ENCODE results near the gene NRXN3.
"Not testable (repeated sequence)": the region's sequence is repeated elsewhere in the genome, so short reads cannot be mapped to it uniquely, and the experiment has no call there.

NRXN3 gene

DNA sequence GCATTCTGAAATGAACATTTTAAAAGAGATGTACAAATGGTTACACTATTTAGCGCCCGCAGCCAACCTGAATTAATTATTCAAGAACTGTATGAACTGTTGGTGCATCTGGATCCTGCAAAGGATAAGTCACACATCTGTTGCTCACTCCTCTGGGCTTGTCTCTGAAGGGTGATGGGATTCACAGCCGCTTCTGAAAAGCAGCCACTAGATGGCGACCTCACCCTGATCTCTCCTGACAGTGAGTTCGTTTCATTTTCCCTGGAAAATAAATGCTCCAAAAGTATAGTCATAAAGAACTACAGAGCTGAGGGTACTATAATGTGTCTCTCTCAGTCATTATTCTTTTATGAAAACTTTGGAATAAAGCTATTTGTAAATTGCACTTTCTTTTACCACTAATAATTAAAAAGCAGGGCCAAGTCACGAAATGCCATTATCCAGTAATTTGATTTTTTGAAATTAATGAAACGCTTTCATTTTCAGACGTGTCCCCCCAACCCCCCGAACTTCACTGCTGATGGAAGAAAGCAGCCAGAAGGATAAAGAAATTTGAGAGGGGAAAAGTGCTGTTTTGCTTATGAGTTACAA, 789.6 kb downstream of the NRXN3 start:
- DNase-seq = peak; percentile 78

DNA sequence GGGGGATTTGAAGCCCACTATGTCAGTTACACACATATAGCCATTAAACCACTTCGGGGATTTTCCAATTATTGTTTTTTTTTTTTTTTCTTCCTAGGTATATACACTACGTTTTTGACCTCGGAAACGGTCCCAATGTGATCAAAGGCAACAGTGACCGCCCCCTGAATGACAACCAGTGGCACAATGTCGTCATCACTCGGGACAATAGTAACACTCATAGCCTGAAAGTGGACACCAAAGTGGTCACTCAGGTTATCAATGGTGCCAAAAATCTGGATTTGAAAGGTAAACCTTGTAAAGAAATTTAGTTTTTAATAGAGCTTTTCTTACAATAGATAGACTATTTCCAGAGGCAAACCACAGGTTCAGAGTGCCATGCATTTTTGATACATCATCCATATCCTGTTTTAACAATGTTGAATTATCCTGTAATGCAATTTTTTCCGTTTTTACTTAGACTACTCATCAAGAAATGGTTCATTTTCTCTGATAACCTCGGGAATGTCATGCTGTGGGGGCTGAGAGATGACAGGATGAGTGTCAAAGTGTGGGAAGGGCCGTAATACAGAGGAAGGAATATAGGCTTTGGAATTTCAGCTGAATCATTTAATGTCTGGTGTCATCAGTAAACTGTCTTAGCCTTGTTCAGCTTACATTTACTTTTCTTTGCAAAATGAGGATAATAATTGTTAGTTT, 797.1 kb downstream of the NRXN3 start:
- DNase-seq = peak; percentile 89

DNA sequence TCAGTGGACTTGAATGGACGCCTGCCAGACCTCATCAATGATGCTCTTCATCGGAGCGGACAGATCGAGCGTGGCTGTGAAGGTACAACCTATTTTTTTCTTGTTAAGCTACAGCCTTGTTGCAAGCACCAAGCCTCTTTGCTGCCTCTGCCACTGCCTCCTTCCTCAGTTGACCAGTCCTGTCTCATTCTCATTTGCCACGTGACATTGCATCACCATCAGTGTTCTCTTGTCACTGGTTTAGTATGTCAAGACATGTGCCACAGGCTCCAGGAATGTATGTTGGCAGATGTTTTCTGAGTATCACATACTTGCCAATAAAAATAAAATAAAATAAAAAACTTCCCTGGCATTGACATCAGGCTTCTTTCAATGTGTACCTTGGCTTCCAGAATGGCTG, 798.1 kb downstream of the NRXN3 start:
- DNase-seq = peak; percentile 44

DNA sequence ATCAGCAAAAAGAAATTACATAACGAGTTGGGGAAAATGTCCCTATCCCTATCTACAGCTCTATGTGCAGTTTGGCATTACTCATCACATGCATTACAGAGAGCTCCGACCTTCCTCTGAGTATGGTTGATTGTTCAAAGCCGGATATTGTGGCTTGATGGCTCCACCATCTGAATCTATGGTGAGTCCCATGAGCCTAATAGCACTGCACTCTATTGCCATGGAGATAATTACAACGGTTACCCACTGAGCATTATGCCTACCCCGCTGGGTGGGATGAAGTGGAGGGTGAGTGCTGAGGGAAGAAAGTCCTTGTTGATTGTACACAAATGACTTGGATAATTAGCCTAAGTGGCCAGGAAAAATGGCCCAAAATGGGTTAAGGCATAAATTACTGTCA, 800.5 kb downstream of the NRXN3 start:
- DNase-seq = no peak

DNA sequence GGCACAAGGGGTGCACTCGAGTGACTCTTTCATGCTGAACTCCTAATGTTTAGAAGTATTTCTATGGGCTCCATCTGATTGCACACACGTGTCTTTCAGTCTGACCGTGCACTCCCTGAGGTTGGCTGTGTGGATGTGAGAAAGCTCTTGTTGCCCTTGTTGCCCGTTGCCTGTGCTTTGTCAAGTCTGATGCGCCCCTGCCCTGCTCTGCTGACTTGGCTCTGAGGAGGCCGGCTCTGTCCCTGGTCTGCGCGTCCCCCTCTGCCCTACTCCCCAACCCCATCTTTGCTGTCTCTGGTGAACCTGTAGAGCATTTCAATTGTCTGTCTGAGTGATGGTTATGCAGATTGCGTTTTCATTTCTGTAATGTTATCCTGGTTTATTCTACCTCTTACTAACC, 802.3 kb downstream of the NRXN3 start:
- no peak for DNase-seq

DNA sequence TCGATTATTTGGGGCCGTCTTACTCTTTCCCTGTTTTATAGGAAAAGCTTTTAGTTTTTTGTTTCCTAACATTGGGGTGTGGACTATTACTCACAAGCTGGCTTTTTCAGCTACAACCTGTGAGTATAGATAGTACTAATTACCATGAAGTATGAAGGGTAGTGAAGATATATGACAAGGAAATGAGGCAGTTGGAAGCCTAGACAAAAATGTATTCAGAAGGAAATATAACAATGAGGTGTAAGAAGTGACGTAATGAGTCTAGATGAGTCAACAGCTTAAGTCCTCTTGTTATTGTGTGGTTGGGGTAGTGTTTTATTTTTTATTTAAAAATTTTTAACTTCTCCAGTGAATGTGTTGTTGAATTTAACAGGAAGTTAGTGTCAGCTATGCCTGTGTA, 804.5 kb downstream of the NRXN3 start:
- DNase-seq = peak; percentile 29

DNA sequence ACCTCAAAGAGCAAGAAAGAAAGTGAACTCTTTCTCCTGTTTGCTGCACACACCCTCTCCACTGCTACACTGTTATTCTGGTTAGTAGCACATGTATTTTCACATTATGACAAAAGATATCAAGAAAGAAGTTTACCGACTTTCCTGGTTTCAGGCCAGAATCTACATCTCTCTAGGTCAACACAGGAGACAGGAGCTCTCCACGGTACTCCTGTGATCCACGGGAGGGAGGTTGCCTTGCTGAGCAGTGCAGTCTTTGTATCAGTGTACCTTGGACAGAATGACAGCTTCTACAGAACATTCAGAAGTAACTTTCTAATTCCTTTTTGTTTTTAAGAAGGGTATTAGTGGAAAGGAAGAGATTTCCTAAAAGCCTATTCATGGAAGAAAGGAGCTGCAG, 805.6 kb downstream of the NRXN3 start:
- DNase-seq = no peak

DNA sequence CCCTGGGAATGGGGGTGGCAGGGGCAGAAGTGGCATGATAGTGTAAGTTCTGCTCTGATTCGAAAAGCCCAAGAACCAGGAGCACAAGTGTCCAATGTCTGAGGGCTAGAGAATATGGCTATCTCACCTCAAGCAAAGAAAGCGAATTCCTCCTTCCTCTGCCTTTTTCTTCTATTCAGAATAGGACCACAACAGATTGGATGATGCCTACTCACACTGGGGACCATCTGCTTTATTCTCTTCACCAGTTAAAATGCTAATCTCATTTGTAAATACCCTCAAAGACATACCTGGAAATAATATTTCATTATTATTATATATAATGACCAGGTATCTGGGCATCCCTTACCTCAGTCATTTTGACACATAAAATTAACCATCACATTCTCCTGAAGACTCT, 808.7 kb downstream of the NRXN3 start:
- DNase-seq = no peak

DNA sequence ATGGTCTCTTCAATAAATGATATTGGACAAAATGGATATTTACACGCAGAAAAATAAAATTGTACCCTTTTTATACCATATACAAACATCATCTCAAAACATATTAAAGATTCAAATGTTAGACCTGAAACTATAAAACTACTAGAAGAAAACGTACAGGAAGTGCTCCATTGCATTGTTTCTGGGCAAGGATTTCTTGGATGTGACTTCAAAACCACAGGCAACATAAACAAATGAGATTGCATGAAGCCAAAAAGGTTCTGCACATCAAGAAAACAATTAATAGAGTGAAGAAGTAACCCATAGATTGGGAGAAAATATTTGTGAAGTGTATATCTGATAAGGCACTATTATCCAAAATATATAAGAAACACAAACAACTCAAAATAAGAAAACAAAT, 812.4 kb downstream of the NRXN3 start:
- DNase-seq = no peak

DNA sequence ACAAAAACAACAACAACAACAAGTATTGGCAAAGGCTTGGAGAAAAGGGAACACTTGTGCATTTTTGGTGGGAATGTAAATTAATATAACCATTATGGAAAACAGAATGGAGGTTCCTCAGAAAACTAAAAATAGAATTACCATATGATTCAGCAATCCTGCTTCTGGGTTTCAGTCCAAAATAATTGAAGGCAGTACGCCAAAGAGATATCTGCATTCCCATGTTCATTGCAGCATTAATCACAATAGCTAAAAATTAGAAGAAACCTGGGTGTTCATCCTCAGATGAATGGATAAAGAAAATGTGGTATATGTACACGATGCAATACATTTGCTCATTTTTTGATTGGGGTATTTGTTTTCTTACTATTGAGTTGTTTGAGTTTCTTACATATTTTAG, 813.0 kb downstream of the NRXN3 start:
- peak; percentile 75 for DNase-seq

DNA sequence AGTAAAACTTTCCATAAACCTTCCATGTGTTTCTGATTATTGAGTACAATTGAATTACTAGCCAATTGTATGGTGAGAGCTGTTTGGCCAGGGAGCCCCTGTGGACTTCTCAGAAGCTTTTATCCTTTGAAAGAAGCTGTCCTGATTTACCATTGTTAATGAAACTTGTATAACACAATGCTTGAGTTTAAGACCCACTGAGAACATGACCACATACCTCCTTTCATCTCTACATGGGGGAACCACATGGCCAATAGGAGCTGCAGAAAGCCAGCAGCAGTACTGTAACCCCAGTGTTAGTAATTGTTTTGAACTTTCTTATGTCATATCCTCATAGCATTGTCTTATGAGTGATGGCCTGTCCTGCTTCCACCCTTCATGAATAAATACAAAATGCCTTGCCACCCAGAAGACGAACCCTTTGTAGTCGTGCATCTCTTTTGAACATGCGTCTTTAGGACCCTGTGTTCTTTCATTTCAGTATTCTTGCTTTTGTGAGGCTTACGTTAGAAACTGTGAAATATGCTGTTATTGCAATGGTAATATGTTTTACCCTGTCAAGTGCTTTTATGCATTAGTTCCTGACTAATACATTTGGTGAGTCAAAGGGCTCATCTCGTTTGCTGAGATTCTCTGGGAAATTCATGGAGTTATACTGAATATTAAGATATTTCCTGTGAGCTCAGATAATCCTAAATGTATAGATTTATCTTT, 815.7 kb downstream of the NRXN3 start:
- DNase-seq = peak; percentile 56

DNA sequence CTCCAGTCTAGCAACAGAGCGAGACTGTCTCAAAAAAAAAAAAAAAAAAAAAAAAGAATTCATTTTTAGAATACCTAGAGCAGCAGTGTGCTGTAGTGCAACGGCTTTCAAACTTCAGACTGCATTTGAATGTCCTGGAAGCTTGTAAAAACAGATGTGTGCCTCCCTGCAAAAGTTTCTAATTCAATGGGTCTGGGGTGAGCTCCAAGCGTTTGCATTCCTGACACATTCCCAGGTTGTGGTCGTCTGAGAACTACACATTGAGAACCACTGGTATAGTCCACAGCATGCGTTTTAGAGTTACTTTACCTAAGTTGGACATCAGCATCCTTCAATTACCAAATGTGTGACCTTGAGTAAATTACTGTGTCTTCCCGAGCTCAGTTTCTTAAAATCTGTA, 816.8 kb downstream of the NRXN3 start:
- no peak for DNase-seq

DNA sequence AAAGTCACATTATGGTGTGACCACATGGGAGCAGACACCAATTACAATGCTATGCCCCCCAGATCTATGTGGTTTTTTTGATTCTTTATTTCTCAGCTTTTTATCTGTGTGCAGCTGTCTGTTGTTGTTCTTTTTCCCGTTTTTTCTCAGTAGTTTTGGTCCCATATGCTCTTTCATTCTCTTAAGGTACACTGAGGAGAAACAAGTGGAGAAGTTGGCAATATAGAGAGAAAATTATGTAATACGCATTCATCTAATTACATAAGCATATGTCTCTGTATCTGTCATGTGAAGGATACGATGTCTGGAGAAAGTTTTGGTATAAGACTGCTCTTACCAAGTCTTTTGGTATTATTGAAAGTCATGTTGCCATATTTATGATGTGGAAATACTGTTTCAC, 819.0 kb downstream of the NRXN3 start:
- no peak for DNase-seq

DNA sequence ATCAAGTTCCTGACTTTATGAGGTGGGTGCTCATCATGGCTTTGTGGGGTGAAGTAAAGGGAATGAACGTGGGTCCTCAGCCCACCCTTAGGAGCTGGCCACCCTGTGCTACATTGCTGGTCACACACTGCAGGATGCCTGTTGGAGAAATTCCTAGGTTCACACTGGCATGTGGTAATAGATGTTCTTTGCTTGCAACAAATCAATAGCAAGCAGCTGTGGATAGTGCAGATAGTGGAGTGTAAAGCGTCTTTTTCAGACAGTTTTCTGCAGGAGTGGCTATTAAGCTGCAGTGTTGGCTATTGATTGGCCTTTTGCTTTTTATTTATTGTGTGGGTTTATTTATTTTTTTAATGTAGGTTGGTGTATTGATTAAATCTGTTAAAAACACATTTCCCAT, 822.7 kb downstream of the NRXN3 start:
- DNase-seq = no peak

DNA sequence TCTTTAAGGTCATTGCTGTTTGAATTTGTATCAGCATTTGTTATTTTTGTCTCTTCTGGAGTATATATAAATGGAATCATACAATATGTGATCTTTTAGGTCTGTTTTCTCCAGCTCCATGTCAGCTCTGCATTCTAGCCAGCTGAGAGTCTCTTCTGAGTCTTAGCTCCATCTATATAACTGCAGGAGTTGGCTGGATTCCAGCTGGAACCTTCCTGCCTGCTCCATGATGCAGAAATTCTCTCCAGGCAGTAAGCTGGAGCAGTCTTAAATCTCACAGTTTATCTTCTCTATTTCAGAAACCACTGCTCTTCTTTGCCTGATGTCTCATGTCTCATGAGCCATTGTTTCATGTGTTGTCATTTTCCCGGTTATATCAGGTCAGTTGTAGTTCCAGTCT, 827.6 kb downstream of the NRXN3 start:
- DNase-seq = peak; percentile 45

DNA sequence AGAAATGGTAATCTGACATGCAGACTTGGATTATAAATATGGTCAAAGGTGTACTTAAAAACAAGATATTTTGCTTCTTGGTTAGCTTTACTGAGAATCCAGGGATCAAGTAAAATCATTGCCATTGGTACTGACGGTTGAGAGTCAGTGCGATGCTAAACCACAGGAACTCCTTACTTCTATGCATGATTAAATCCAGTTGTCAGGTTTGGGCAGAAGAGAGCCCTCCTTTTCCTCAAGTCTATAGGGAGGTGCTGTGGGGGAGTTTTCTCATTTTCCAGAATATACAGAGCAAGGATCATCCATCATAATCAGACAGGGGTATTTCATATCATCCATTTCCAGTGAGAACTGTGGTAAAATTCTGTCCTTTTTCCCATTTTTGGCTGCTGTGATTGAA, 839.1 kb downstream of the NRXN3 start:
- no peak for DNase-seq

DNA sequence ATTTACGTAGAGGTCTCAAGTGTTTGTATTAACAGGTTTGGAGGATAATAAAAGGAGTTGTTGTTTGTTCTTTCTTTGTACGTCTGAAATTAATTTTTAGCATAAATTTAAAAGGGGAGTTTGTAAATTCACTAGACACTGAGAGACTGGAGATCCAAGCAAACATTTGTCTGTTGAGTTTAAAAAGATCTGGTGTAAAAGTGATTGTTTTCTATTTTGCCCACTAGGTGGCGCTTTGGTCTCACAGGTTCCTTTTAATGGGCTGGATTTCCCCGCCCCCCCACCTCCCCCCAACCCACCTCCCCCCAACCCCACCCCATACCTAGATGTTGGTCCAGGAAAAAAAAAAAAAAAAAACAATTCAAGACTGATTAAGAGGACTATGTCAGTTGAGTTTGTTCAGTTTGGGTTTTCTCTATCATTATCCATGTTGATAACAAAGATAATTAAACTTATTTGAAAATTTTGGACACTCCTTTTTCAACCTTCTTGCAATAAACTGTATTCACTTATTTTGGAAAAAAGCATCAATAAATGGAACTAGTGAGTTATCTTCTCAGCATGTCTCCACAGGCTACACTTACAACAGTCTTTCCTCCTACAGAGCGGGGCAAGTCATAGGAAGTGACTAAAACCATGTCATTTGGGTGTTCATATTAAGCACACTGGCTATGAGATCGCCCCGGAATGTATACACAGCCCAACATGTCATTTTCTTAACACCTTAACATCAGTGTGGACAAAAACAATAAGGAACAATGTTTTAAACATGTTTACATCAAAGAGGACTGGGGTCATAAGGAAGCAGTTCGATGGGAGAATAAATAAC, 841.1 kb downstream of the NRXN3 start:
- DNase-seq = peak; percentile 64

DNA sequence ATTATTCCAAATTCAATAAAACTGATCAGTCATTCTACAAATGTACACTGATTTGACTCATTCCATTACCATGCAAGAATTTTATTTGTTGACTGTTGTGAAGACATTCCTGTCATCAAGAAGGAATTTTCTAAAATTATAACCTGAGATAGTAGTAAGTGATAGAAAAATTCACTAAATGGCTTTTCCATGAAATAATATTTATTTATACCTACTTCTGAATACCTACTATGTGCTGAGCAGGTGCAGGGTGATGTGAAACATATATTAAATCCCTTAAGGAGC, 841.7 kb downstream of the NRXN3 start:
- peak; percentile 34 for DNase-seq

DNA sequence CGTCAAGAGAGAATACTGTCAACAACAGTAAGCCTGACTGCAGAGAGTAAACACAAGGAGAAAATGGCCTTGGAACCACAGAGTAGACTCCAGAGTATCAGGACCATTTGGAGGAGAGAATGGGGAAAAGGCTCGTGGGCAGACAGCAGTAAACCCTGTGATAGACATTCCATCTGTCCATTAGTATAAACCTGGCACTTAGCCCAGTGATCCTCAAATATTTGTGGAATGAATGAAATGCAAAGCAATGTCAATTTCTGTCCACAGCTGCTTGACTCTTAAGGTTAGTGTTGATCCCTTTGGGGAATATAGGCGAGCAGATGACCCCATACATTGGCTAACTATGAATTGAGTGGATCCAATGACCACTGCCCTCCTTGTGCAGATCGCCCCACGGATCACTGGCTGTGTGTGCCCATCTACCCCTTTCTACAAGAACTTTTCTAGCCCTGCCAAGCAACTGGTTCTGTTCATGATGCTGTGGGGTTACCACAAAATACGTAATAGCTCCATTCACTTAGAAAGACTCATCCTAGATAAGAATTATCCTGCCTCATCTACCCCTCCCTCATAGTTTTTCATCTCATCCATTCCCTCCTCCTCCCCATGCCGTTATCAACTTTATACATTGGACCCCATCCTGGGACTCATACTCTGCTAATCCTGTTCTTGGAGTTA, 846.8 kb downstream of the NRXN3 start:
- peak; percentile 96 for DNase-seq

DNA sequence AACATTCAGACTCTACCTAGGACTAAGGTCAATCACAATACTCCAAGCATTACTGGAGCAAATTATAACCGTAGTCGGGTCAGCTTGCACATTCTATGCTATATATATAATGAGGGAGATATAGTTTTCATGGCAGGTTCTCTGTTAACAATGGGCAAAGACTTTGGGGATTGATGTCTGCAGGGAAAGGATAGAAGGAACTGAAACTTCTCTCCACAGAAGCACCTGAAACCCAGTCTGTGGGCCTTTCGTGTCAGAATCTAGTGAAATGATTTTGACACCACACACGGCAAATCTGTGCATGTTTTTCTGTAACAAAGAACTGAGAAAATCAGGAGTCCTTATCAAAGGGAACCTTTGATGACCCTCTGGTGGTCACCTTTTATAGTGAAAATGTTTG, 847.4 kb downstream of the NRXN3 start:
- no peak for DNase-seq

DNA sequence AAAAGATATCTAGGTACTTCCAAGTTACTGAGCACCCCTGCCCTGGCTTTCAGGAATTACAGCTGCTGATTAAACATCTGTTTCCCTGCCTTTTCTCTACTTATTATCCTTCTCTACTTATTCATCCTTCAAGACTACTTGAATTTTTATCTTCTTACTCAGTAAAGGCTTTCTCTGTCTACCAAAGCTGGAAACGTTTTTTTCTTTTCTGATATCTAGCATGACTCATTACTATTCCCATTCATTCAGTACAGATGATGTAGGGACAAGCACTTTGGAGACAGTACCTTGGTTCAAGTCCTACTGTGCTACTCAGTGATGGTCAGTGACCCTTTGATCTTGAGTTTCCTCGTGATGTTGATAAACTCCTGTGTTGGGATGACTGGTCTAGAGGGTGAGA, 848.7 kb downstream of the NRXN3 start:
- DNase-seq = peak; percentile 56

DNA sequence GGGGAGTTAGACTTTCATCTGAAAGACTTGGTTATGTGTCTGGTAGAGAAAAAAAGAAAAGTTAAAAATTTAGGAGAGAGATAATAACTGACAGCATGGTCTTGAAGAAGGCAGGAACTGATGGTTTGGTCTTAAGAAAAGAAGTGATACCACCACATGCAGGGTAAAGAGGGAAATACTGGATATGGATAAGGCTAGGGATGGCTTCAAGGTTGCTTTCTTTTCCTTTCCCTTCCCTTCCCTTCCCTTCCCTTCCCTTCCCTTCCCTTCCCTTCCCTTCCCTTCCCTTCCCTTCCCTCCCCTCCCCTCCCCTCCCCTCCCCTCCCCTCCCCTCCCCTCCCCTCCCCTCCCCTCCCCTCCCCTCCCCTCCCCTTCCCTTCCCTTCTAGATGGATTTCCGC, 849.7 kb downstream of the NRXN3 start:
- DNase-seq = not testable (repeated sequence)

DNA sequence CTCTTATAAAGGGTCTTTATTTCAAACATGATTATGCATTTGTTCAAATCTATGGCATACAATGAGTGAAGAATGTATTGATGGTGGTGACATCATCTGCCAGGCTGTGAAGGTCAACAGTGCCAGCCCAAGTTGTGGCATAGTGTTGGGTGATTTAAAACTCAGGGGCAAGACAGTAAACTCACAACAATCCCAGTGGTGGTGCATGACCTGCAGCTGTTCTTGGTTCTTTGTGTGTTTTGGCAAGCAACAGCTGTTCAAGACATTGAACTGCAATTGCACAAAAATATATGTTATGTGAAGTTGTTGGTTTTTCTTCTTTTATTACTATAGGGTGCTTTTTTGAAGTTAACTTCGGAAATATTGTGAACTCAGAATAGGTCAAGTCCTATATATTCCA, 851.6 kb downstream of the NRXN3 start:
- DNase-seq = no peak
